ENCODE results near the gene MBTD1.
"Not testable (repeated sequence)": the region's sequence is repeated elsewhere in the genome, so short reads cannot be mapped to it uniquely, and the experiment has no call there.

Gene MBTD1

GRCh38 chr17:51188271-51188833 is 71.5 kb downstream of the MBTD1 start:
- TF ChIP-seq CTCF (IDR thresholded peaks at IDR 0.05; ENCODE audit: low read depth, low read length): no peak
- no peak for DNase-seq (ENCODE audit: extremely low read depth, low read depth)

DNA sequence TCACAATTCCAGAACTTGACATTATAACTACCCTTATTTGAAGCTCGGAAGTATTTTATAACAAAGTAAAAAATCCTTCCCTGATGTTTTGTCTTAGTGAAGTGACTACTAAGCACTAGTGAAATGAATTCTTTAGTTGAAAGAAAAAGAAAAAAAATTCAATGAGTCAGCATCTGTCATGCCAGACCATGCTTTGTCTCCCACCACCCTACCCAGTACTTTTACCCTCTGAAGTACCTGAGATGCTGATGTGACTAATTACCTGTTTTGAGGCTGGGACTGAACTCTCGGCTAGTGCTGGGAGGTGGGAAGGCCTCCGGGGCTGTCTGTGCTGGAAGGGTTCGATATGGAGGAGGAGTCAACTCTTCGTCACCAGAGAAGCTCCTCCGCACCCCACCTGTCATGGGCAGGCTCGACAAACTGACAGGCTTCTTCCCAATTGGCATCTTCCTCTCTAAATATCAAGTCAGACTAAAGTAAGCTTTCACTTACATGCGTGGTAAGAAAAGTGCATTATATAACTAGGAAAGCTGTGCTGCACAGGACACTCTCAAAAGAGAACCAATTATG is 74.0 kb downstream of the MBTD1 start:
- no peak for TF ChIP-seq CTCF (IDR thresholded peaks at IDR 0.05; ENCODE audit: low read depth, low read length)
- DNase-seq (ENCODE audit: extremely low read depth, low read depth): no peak

DNA sequence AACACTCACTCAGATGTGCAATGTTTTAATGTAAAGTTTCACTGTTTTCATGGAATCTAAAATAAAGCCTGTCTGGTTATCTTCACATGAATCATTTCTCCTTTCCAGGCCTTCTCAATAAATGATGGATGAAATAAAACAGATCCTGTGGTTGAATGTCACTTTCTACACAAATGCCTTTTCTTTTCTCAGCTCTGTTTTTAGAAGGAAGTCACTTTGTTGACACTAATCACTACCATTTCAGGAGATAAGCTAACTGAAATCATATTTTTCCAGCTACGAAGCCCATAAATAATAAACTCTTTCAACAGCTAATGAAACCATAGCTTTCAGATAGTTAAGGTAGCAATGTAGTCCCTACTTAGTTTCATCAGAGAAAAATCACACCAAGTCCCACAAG is 75.7 kb downstream of the MBTD1 start:
- TF ChIP-seq CTCF (IDR thresholded peaks at IDR 0.05; ENCODE audit: low read depth, low read length): no peak
- DNase-seq (ENCODE audit: extremely low read depth, low read depth): no peak

DNA sequence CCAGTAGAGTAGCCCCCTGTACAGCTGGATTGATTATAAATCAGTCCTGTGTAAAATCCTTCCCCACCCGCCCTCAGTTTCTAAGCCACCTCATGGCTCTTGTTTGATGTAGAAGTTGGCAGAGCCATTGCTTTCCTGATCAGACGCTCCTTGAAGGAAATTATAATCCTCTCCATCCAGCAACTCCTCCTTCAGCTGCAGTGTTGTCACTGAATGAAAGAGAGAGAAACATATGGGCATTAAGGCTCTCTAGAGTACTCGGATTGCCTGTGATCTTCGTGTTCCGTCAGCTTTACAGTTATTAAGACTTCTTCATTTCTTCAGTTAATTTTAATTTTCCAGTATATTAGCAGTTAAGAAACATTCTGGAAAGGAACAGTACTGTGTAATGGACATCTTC is 79.4 kb downstream of the MBTD1 start:
- TF ChIP-seq CTCF (IDR thresholded peaks at IDR 0.05; ENCODE audit: low read depth, low read length): no peak
- no peak for DNase-seq (ENCODE audit: extremely low read depth, low read depth)

DNA sequence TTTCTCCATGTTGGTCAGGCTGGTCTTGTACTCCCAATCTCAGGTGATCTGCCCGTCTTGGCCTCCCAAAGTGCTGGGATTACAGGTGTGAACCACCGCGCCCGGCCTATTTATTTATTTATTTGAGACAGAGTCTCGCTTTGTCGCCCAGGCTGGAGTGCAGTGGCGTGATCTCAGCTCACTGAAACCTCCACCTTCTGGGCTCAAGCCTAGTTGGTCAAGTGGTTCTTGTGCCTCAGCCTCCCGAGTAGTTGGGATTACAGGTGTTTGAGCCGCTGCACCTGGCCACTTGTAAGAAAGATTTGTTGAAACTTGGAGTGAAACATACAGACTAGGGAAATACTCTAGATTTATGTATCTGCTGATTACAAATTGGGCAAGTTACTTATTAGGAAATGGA is 87.8 kb downstream of the MBTD1 start:
- DNase-seq (ENCODE audit: extremely low read depth, low read depth): not testable (repeated sequence)

DNA sequence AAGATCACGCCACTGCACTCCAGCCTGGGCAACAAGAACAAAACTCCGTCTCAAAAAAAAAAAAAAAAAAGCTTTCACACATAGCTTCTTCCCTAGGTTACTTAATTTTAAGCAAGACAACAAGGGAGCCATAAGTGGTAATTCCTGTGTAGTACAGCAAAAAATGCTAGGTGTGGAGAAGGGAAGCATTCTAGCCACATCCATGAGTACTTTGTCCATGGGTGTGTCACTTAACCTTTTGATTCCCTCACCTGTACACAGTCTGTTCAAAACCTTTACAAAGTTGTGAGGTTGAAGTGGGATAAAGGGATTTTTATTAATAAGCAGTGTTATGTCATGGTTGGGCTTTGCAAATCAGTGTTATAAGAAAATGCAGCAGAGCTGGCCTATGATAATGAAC is 89.1 kb downstream of the MBTD1 start:
- DNase-seq (ENCODE audit: extremely low read depth, low read depth): no peak
- TF ChIP-seq CTCF (IDR thresholded peaks at IDR 0.05; ENCODE audit: low read depth, low read length): no peak

DNA sequence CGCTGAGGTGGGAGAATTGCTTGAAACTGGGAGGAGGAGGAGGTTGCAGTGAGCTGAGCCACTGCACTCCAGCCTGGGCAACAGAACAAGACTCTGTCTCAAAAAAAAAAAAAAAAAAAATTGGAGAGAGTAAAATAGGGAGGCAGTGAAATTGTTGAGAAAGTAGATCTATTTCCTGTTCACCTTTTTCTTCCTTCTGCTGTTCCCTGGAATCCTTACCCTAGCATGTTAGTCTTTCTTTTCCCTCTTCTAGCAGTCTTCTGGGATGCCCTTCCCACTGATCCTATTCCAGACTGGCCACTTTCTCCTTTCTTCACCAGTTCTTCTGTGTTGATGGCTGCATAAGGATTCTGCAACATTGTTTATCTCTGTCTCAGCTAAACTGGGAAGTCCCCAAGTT is 90.5 kb downstream of the MBTD1 start:
- TF ChIP-seq CTCF (IDR thresholded peaks at IDR 0.05; ENCODE audit: low read depth, low read length): no peak
- DNase-seq (ENCODE audit: extremely low read depth, low read depth): no peak
